Osteocyte (in vitro differentiated cells): ENCODE measurements around the gene CTDSPL2. TPM values are rescaled to one million over a fixed set of nuclear protein-coding genes. Genes with fewer than 3 reads are reported as not detected.

Source experiments
- DNase-seq: peaks from one replicate; pipeline ENCODE4 v3.0.0; 2021; ENCODE audit warnings: mixed read lengths; ENCODE audit not compliant: unreplicated experiment; ENCODE audit errors: extremely low spot score
- H3K27ac Mint-ChIP-seq: one replicate; pipeline ENCODE4 v1.8.0; 2021; ENCODE audit warnings: mild to moderate bottlenecking, mixed read lengths; ENCODE audit not compliant: unreplicated experiment
- H3K27me3 Mint-ChIP-seq: one replicate; pipeline ENCODE4 v1.8.0; 2021; ENCODE audit warnings: mixed read lengths; ENCODE audit not compliant: unreplicated experiment
- H3K36me3 Mint-ChIP-seq: one replicate; pipeline ENCODE4 v1.8.0; 2021; ENCODE audit warnings: mixed read lengths; ENCODE audit not compliant: unreplicated experiment
- H3K4me1 Mint-ChIP-seq: one replicate; pipeline ENCODE4 v1.8.0; 2021; ENCODE audit warnings: mixed read lengths; ENCODE audit not compliant: unreplicated experiment
- H3K4me3 Mint-ChIP-seq: one replicate; pipeline ENCODE4 v1.8.0; 2021; ENCODE audit warnings: mild to moderate bottlenecking, moderate library complexity, mixed read lengths; ENCODE audit not compliant: unreplicated experiment
- H3K9me3 Mint-ChIP-seq: one replicate; pipeline ENCODE4 v1.8.0; 2021; ENCODE audit warnings: mixed read lengths; ENCODE audit not compliant: unreplicated experiment
- CTCF ChIP-seq: fragments of 200-600 bp; sonication (generic); IDR thresholded peaks from 2 replicates; pipeline ENCODE4 v1.5.0; 2021; ENCODE audit warnings: antibody characterized with exemption, mild to moderate bottlenecking, moderate library complexity
- total RNA-seq: library from RNA; stranded (reverse); gene quantifications from 2 replicates; pipeline ENCODE4 v1.2.1, GENCODE V29; 2021

The CTDSPL2 gene
- total RNA-seq, 1 donor from 2014 or later, result 53.3 TPM

GRCh38 chr15:44485880-44486279 lies 58.5 kb downstream of the CTDSPL2 start:
- Mint-ChIP-seq H3K4me1 (peaks cover 28% of the 10 kb centered on the region), H3K4me3 (no peak overlapping the region), H3K36me3 (peaks cover 19% of the 10 kb centered on the region), H3K9me3 (no peaks in the 10 kb centered on the region), H3K27me3 (no peaks in the 10 kb centered on the region), H3K27ac (no peak overlapping the region)
- DNase-seq, result no peak
- no peak for TF ChIP-seq CTCF

- H3K9me3 Mint-ChIP-seq, result no peaks in the 10 kb centered on the region
- peaks cover 34% of the 10 kb centered on the region for H3K4me1 Mint-ChIP-seq
- H3K4me3 Mint-ChIP-seq, result no peak overlapping the region
- TF ChIP-seq CTCF, result no peak
- no peak for DNase-seq
- H3K36me3 Mint-ChIP-seq, result peaks cover 21% of the 10 kb centered on the region
- peak overlapping the region; percentile 90 for H3K27ac Mint-ChIP-seq
- no peaks in the 10 kb centered on the region for H3K27me3 Mint-ChIP-seq
Measured at GRCh38 chr15:44489464-44489863, 62.0 kb downstream of the CTDSPL2 start.

- DNase-seq, result no peak
- H3K9me3 Mint-ChIP-seq, result no peaks in the 10 kb centered on the region
- H3K4me3 Mint-ChIP-seq, result no peak overlapping the region
- TF ChIP-seq CTCF, result no peak
- H3K27ac Mint-ChIP-seq, result peak overlapping the region; percentile 10
- H3K36me3 Mint-ChIP-seq, result peaks cover 21% of the 10 kb centered on the region
- no peaks in the 10 kb centered on the region for H3K27me3 Mint-ChIP-seq
- peaks cover 34% of the 10 kb centered on the region for H3K4me1 Mint-ChIP-seq
Measured at GRCh38 chr15:44490622-44491021, 63.2 kb downstream of the CTDSPL2 start.

- Mint-ChIP-seq H3K9me3 (no peaks in the 10 kb centered on the region), H3K27ac (no peak overlapping the region), H3K36me3 (peaks cover 26% of the 10 kb centered on the region), H3K27me3 (no peaks in the 10 kb centered on the region), H3K4me3 (no peak overlapping the region), H3K4me1 (peaks cover 32% of the 10 kb centered on the region)
- no peak for DNase-seq
- no peak for TF ChIP-seq CTCF
Measured at GRCh38 chr15:44492040-44492439, 64.6 kb downstream of the CTDSPL2 start.

- no peak overlapping the region for H3K4me3 Mint-ChIP-seq
- H3K4me1 Mint-ChIP-seq, result peaks cover 32% of the 10 kb centered on the region
- H3K9me3 Mint-ChIP-seq, result no peaks in the 10 kb centered on the region
- peaks cover 20% of the 10 kb centered on the region for H3K36me3 Mint-ChIP-seq
- no peak for TF ChIP-seq CTCF
- no peak overlapping the region for H3K27ac Mint-ChIP-seq
- DNase-seq, result no peak
- no peaks in the 10 kb centered on the region for H3K27me3 Mint-ChIP-seq
Measured at GRCh38 chr15:44492672-44493071, 65.2 kb downstream of the CTDSPL2 start.
